ENCODE data around the gene GUCA1A.
"Not testable (repeated sequence)": the region's sequence is repeated elsewhere in the genome, so short reads cannot be mapped to it uniquely, and the experiment has no call there.

Gene GUCA1A

DNA sequence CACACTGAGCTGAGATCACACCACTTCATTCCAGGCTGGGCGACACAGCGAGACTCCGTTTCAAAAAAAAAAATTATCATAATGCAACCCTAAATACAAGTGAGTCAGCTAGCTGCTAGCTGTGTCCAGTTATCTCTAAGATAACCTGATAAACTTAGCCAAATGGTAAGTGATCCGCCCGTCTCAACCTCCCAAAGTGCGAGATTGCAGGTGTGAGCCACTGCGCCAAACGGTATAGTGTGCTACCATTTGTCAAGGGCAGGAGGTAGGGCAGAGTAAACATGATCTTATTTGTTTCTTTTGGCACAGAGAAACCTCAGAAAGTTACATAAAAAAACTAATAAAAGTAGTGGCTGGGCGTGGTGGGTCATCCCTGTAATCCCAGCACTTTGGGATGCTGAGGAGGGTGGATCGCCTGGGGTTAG lies 26.0 kb upstream of the GUCA1A start:
- no peak for DNase-seq

DNA sequence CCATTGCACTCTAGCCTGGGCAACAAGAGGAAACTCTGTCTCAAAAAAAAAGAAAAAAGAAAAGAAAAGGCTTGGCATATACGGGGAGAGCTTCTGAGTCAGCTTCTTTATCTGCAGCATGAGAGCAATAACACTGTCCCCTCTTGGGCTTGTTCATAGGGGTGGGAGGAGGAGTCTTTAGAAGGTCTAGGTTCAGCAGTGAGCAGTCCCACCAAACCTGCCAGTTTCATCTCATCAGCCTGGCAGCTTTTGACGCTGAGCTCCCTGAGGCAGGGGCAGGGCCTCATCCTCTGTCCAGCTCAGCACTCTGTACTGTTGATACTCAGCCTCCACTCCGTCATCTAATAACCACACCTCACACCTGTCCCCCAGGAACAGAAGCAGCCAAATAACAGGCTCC lies 25.1 kb upstream of the GUCA1A start:
- no peak for DNase-seq

DNA sequence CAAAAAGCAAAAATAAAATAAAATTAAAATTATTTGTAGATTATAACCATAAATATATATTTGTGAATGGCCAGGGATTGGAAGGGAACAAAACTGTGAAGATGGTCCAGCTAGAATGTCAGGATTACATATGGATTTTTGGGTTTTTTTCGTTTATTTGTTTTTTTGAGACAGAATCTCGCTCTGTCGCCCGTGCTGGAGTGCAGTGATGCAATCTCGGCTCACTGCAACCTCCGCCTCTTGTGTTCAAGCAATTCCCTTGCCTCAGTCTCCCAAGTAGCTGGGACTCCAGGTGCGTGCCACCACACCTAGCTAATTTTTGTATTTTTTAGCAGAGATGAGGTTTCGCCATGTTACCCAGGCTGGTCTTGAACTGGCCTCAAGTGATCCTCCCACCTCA lies 22.9 kb upstream of the GUCA1A start:
- DNase-seq = no peak

DNA sequence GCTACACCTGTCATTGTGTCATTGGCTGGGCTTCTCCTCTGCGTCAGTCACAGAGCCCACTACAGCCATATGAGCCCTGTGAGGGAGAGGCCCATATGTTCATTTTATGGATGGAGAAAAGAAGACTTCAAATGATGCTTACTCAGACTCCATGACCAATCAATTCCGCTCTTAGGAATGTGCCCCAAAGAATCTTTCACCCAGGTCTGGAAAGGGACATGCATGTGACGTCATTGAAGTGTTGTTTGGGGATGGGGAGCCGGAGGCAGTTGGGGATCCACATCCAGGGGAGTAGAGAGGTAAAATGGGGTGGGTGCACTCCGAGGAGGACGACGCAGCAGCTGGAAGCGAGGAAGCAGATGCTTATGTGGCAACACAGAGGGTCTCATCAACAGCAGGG lies 21.1 kb upstream of the GUCA1A start:
- DNase-seq = no peak

DNA sequence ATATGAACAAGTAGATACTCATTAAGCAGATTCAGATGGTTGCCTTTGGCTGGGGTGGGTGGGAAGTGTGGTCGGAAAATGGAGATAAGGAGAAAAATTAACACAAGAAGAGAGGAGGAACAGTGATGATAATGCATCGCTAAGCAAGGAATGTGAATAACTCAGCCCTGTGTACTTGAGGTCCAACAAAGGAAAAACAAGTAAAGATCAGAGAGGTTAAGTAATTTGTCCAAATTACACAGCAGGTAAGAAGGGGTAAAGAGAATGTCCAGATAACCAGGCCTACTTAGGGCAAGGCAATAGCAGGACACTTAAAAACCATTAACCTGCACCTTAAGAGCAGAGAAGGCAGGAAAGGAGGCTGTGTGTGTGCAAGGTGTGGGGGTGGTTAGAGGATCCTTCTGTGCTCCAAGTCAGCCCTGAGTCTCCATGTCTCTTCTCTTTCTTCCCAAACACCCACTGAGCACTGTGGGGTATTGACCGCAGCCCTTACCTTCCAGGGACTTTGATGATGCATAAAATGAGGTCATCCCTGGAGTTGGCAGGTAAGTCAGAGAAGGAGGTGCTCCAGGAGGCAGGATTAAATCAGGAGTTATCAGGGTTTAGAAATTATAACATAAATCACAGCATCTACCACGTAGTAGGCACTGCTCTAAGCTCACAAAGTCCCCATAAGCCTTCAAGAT lies 20.5 kb upstream of the GUCA1A start:
- not testable (repeated sequence) for DNase-seq

DNA sequence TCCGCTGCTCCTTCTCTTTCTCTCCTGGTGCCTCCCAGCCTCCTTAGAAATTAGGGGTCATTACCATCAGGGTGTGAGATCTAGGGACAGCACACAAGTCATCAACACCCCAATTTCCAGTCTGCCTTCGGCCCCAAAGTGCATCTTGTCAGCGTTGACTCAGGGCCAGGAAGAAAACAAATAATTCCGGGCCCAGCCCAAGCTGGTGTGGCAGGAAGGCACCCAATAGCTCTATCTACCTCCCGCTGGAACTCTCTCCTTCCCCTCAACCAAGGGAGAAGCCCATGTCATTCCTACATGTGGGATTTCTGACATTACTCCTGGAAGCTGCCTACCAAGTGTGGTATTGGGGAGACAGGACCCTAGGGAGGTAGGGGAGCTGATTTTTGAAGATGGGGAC lies 19.2 kb upstream of the GUCA1A start:
- DNase-seq = no peak

DNA sequence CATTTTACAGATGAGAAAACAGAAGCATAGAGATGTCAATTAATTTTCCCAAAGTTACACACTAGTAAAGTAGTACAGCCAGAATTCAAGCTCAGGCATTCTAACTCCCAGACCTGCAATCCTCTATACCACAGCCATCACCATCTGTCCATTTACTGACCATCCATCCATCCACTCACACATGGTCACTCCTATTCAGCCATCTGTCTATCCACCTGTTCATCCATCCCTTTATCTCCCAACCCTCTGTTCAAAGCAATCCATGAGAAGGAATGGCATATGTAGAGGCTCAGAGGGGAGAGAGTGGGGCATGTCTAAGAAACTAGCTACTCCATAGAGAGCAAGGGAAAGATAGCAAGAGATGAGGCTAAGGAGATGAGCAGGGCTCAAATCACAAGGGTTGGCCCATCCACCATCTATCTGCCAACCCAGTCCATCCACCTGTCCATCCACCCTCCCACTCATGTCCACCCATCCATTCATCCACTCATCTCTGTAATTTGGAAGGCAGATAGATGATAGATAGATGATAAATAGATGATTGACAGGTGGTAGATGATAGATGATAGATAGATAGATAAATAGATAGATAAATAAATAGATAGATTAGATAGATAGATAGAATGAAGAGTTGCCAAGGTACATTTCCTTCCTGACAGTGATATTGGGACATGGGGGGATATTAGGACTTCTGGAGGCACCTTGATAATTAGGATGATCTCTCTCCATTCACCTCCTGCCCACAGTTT lies 18.5 kb upstream of the GUCA1A start:
- no peak for DNase-seq

DNA sequence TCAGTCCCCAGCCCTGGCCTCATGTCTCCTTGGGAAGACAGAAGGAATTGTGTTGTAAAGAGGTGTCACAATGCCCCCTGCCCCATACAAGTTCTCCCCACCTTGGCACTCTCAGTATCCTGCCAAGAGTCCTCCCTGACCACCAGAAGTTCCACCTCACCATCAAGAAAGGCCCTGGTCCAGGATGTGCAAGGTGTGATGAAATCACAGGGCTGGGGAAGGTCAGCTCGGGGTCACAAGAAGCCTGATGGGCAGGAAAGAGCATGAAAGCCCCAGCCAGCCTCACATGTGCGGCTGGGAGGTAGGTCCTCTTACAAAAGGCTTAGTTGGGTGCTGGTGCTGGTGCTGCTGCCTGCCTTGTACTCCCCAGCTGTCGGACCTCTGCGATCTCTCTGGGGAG lies 17.9 kb upstream of the GUCA1A start:
- DNase-seq = no peak

DNA sequence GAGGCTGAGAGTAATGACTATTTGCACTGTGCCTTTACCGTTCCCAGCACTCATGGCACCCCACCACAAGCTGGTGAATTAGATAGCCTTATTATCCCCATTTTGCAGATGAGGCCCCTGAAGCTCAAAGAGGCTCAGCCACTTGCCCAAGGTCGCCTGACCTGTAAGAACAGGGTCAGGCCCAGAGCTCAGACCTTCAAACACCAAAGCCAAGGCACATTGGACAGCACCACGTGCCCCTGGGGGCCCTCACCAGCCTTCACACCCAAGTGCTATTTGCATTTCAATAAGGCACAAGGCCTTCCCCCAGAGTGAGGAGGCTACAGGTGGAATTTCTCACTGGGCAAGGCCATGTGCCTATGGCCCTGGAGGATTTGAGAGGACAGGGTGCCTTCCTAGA lies 16.5 kb upstream of the GUCA1A start:
- no peak for DNase-seq

DNA sequence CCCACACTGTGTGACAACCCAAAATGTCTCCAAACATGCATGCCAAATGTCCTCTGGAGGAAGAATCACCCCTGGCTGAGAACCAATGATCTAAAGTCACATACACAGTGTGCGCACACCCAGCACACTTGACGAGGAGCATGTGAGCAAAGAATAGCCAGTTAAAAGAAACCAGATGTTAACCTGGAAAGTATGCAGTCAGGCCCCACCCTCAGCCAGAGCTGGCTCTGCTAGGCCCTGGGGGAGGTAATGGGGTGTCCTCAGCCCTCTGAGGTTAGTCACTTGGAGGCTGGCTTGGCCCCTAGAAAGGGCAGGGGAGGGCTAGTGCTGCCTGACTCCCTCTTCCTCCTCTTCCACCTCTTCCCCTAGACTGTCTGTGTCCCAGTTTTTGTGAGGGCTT lies 15.2 kb upstream of the GUCA1A start:
- DNase-seq = no peak

DNA sequence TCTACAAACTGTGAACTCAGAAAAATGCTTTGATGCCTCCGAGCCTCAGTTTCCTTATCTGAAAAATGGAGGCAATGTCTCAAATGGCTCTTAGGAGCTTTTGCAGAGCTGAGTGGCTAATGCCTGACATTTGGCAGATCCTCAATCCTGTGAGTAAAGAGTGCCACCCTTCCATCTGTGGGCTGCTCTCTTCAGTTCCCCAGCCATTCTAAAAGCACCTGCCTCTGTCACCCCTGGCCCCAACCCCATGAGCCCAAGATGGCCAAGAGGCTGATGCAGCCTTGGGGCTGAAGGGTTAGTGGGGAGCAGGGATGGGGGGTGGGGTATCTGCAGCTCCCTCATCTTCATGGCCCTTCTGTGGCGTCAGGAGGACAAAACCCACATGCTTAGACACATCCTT lies 14.5 kb upstream of the GUCA1A start:
- no peak for DNase-seq

DNA sequence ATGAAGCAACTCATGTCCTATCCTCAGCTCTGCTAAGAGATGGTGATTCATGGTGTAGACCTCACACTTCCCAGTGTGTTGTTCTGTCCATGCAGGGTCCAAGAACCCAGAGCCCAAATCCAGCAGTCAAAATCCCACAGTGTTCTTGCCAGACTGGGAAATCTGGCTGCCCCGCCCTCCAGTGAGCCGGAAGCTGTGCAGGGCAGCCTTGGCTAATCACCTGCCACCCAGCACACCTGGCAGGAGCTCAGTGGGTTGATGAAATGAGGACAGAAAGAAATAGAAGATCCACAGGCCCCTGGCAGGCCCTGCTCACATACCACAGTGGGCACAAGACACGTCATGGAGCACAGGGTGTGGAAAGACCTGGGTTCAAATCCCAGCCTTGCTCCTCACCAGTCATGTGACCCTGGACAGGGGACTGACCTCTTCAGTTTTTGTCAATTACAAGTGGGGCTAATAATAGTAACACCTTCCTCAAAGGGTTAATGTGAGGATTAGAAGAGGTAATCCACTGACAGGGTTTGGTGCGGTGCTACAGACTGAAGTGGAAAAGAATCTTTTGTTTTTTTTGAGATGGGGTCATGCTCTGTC lies 13.6 kb upstream of the GUCA1A start:
- DNase-seq = no peak

DNA sequence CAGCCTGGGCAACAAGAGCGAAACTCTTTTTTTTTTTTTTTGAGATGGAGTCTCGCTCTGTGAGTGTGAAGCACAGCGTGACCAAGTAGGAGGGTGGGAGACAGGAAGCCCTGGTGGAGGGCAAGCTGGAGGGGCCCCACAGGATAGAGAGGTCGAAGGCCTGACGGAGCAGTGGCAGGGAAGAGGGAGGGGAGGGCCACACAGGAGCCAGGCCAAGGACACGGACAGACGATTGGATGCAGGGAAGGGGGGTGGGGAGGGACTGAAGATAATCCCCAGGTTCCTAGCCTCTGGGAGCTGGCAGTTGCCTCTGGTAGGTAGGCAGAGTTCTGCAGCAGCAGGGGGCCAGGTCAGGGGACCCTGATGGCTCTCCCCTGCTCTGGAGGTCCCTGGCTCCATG lies 10.8 kb upstream of the GUCA1A start:
- DNase-seq = no peak

DNA sequence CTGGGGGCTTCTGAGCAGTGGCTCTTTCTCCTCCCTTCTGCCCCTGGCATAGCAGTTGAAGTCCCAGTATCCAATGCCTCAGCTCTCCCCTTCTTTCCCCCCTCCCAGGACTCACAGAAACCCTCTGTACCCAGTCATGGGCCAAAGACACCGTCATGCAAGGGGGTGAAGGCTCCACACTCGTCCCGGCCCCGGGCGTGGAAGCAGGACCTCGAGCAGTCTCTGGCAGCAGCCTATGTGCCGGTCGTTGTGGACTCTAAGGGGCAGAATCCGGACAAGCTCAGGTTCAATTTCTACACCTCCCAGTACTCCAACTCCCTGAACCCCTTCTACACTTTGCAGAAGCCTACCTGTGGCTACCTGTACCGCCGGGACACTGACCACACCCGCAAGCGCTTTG lies 10.4 kb upstream of the GUCA1A start:
- DNase-seq = no peak

DNA sequence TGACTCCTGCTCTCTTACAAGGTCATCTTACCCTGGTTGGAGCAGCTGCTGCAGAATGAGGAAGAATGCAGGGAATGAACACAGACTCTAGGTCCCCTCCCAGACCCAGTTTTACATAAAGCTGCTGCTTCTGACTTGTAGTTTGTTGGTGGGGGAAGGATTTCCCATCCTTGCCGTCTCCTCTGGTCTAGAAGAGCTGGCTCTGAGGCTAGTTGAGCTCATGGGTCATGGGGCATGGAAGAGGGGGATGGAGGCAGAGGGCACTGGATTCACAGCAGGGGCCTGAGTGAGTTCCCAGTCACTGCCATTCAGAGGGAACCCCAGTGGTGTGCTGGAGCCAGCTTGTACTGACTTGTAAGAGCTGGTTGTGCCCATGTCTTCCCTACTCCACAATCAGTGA lies 9.2 kb upstream of the GUCA1A start:
- DNase-seq = no peak

DNA sequence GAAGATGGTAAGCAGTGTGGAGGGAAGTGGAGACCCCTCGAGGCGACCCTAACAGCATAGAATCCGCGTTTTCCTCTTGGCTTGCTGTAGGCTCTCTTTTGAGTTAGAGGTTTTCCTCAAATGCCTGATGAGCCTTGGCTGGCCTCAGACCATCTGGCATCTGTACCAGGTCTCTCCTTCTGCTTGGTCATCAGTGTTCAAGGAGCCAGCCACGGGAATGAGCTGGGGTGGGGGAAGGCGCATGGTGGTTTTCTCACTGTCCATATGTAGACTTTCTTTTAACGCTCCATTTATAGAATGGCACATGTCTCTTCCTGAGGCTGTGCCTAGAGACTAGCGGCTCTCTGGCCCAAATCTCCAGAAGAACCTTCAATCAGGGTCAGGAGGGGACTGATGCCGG lies 8.1 kb upstream of the GUCA1A start:
- DNase-seq = no peak

DNA sequence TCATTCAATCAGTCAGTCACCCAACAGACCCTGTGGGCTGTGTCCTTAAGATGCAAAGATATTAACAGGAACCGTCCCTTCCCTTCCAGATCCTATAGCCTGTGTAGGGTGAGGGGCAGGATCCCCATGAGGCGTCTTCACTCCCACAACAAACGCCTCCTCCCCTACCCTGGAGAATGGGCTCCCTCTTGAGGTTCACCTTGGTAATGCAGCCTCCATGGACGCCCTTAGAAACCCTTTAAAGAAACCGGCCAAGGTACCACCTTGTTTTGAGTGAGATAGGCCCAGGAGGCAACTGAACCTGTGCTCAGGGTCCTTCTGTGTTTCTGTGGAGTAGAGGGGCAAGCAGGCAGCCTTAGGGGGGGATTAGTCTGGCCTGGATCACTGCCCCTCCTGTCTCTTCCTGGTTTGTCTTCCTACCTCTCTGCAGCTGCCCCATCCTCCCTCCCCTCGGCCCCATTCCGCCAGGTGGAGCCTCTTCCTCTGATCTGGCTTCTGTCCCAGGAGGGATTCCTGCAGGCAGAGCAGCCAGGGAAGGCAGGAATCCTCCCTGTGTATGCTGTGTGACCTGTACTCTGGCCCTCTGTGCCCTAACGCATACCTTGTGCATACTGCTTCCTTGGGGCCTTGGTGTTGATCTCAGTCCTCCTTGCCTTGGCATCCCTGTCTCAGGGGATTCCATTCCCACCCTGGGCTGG lies 6.6 kb upstream of the GUCA1A start:
- peak; percentile 67 for DNase-seq

DNA sequence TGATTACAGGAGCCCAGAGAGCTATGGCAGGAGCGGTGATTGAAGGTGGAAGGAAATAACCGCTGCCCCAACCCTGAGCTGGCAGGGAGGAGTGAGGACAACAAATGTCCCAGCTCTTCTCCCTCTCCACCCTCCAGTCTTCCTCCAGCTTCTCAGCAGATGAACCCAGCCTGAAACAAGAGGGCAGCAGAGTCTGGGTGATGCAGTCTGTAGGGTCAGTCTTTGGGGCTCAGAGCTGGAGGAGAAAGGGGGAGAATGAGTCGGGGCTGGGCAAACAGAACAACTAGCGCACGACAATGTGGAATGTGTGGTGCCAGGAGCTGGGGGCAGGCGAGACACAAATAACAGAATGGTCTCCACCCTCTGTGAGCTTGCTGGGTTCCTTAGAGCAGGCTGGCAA lies 4.5 kb upstream of the GUCA1A start:
- DNase-seq = no peak

DNA sequence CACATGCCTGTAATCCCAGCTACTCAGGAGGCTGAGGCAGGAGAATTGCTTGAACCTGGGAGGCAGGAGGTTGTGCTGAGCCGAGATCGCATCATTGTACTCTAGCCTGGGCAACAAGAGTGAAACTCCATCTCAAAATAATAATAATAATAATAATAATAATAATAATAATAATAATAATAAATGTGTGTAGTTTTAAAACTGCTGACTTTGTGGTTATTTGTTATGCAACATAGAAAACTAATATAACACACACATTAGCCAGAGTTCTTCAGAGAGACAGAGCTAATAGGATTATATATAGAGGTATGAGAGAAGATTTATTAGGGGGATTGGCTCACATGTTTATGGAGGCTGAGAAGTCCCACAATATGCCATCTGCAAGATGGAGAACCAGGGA lies 3.4 kb upstream of the GUCA1A start:
- DNase-seq = not testable (repeated sequence)

DNA sequence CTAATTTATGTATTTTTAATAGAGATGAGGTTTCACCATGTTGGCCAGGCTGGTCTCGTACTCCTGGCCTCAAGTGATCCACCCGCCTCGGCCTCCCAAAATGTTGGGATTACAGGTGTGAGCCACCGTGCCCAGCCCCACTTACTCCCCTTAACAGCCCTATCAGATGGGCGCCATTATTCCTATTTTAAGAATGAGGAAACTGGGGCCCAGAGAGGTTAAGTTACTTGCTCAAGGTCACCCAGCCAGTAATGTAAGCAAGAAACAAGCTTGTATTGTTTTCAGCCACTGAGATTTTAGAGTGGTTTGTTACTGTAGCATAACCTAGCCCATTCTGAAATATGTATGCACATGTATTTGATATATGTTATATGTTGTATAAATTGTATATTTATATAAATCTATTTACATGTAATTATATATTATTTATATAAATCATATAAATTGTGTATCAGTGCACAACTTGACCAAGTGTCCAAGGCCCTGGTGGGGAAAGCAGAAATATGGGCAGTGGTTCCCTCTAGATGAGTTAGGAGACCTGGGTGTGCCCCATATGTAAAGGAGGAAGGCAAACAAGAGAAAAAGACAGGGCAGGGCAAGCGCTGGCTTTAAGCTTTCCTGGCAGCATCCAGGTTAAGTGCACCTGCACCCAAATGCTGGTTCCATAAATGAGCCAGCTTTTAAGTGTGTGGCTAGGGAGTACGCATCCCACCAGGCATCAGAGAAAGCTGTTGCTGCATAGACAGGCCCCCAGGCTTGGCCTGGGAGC lies 1.2 kb upstream of the GUCA1A start:
- no peak for DNase-seq

DNA sequence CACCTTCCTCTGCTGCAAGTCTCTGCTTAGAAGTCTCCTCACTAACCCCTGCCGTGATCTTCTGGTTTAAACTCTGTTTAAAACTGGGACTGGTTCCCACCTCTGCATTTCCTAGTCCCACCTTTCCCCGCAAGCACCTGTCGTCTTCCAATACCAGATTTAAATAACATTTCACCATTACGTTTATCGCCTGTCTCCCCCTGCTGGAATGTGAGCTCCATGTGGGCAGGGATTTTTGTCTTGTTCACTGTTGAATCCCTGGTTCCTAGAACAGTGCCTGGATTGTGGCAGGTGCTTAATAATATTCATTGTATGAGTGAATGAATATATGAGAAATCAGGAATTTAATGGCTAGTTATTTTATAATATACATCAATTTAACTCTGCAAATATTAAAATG lies 2.7 kb downstream of the GUCA1A start:
- no peak for DNase-seq

DNA sequence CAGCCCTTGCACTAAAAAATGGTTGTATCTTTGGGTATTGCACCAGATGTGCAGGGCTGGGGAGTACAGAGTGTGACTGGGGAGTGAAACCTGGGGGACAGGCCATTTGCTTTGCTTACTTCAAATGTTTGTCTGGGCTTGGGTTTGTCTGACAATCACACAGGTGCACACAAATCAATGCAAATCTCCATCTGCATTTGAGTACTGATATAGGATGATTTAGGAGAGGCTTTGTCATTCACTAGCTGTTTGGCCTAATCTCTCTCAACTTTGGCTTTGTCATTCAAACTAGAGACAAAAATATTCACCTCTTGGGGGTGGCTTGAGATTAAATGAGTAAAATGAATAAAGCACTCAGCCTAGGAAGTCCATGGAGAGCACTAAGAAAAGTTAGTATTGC lies 3.8 kb downstream of the GUCA1A start:
- DNase-seq = no peak
